NCI-H2196 (cell line): ENCODE measurements around the gene GPR42.

Experiments used
- DNase-seq: peaks from one replicate; lab custom pipeline; 2025; ENCODE audit not compliant: unreplicated experiment; lab: John Stamatoyannopoulos, UW

GPR42 gene

DNA sequence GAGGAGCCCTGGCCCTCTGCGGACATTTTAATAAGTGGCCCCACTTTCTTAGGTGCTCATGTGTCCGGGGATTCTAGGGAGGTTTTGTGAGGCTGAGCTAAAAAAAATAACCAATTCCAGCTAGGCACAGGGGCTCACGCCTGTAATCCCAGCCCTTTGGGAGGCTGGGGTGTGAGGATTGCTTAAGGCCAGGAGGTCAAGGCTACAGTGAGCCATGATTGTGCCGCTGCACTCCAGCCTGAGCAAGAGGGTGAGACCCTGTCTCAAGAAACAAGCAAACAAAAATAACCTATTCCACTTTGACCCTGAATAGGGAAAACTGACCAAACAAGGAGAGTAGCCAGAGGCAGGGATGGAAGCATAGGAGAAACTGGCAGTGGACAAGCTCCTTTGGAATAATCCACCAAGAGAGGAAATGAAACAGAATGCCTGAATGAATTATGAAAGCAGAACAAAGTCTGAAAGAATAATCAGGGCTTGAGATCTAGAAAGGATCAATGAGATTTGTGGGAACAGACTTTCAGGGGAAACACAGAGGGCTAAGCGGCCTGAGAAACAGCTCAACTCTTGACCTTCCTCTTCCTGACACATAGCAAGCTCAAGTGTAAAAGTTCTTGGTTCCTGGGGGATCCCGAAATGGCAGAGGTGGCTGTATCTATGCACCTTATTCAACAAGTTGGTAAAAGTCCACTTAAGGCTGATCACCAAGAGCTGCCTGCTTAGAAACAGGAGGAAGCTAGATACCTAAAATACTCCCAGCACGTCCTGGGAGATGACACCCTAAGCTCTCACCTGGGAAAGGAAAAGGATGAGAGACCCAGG is 47.1 kb downstream of the GPR42 start:
- DNase-seq = no peak

DNA sequence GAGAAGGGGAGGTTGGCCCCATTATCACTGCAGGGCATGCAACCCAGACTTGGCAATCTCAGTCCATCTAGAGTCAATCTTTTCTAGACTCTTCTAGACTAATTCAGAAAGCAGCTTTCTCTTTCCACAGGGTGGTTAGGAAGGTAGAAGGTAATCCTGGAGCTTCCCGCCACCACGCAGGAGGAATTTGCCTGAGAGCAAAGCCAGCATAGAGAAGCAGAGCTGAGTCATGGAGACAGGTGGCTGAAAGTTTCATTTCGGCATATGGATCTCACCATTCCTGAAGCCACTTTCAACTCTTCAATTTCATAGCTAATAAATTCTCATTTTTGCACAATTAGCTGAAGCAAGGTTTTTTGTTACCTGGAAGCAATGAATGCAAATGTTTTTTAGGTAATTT is 48.2 kb downstream of the GPR42 start:
- no peak for DNase-seq

- no peak for DNase-seq
These were observed 48.9 kb downstream of the GPR42 start for GRCh38 chr19:35419805-35420204.

DNA sequence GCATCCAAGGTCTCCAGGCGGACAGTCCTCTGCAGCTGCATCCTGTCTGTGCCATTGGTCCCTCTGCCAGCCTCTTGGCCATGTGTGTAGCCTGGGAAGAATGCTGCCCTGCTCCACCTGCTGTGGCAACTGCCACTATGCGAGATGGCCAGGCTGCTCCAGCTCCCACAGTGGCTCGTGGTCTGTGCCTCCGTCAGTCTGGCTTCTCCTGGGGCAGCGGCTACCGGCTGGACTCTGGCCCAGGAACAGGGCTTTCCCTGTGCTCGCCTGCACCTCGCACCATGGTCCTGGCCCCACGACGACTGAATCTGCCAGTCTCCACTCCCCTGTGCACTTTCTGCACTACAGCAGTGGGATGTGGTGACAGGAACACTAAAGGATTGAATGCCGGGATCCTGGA is 50.5 kb downstream of the GPR42 start:
- no peak for DNase-seq
